Regular cardiac myocyte (primary cell): Measurements from ENCODE around the gene GAS2L1. TPM values are rescaled to one million over a fixed set of nuclear protein-coding genes. Genes with fewer than 3 reads are reported as not detected.

Experiments used
- total RNA-seq: library from RNA; depleted of rRNA; stranded (reverse); fragments of >200 nt; gene quantifications from 2 replicates; pipeline ENCODE4 v1.2.3, GENCODE V29; 2014

The GAS2L1 gene
- 7.6 and 12.5 TPM in 2 replicates for total RNA-seq

DNA sequence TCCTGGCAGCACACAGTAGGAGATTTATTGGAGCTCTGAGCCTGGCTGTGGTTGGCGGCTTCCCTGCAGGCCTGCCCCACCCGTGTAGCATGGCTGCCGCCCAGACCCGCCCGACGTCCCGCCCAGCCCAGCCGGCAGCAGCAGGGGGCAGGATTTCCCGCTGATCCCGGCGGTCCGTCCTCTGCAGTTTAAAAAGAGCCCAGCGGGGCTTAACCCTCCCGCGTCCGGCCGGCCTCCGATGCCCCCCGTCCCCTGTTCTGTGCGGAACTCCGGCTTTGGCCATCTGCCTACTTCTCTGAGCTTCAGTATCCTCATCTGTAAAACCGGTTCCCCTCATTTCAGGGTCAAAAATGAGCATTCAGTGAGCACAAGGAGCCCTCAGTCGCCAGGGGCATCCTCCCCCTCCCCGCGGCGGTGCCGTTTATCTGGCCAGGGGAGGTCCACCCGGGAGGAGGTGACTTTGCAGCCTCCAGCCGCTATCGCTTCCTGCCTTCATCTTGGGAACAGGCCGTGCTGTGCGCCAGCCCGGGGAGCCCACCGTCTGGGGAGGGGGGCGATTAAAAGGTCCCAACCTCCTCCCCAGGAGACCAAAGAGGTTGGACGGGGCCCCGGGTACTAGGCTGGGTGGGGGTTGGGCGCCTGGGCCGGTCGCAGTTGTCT is at the start of gene GAS2L1:
GAS2L1 (plus strand) TSS at position 476 of the 660 bp plus-strand sequence. CDS start 1,456 bp downstream, outside the sequence.

DNA sequence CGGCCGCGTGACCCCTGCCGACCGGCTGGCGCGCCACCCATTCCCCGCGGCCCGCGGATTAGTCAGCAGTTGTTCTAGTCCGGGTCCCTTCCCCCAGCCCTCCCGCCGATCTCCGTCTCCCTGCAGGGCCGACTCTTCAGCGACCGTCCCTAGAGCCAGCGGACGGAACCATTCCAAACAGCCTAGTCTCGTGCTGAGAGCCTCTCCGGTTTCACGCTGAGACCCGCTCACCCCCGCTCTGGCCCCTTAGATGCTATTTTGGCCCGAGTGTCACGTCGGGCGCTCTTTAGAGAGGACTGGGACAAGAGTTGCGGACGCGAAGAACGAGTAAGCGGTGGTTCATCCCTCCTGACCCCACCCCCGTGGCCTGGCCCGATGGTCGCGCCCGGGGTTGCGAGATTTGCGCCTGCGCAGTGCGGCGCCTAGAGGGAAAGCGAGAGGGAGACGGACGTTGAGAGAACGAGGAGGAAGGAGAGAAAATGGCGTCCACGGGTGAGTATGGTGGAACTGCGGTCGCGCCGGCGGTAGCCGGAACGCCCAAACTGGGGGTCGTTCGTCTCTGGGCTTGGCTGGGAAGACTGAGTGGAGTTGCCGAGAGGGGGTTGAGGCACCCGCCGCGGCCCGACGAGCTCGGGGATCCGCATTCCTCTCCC is 38.5 kb upstream of the GAS2L1 start, which contains the start of the genes EWSR1 and RHBDD3:
EWSR1 (plus strand) TSS at position 411 of the 653 bp plus-strand sequence; CDS start at position 480, 69 bp downstream.
RHBDD3 (minus strand) TSS at position 124 of the 653 bp plus-strand sequence. CDS start 2,355 bp downstream, outside the sequence.

GRCh38 chr22:29315286-29316140 is 9.1 kb downstream of the GAS2L1 start, which contains the start of gene RASL10A:
Gene RASL10A, minus strand, starts transcription at chr22:29315697. Its CDS starts 451 bp downstream, at chr22:29315246.

Other genes starting within 250 kb of the GAS2L1 start
- not detected in 2 replicates for gene C22orf31, start 244.8 kb upstream of the GAS2L1 start, total RNA-seq
- 1.3 and 3.4 TPM in 2 replicates for gene KREMEN1, start 233.6 kb upstream of the GAS2L1 start, total RNA-seq
- gene EMID1, start 100.8 kb upstream of the GAS2L1 start, total RNA-seq = 0.28 TPM in 1 of 2 replicates, not detected in the other
- 14.0 and 17.5 TPM in 2 replicates for gene RHBDD3, start 38.7 kb upstream of the GAS2L1 start, total RNA-seq
- gene EWSR1, start 38.4 kb upstream of the GAS2L1 start, total RNA-seq = 78.9 and 202 TPM in 2 replicates
- gene RASL10A, start 9.0 kb downstream of the GAS2L1 start, total RNA-seq = not detected in 2 replicates
- 39.7 and 67.7 TPM in 2 replicates for gene AP1B1, start 81.9 kb downstream of the GAS2L1 start, total RNA-seq
- gene RFPL1, start 131.9 kb downstream of the GAS2L1 start, total RNA-seq = not detected in 2 replicates
- gene NEFH, start 173.6 kb downstream of the GAS2L1 start, total RNA-seq = under 0.01 and 1.7 TPM in 2 replicates
- 47.1 and 51.6 TPM in 2 replicates for gene THOC5, start 247.1 kb downstream of the GAS2L1 start, total RNA-seq